SK-N-SH (cell line): Measurements from ENCODE around the gene GABRG3.

ENCODE experiments used
- CHD2 ChIP-seq: fragments of 150-350 bp; IDR thresholded peaks from 2 replicates; pipeline ENCODE4 v1.6.1; 2018; ENCODE audit warnings: low read length; ENCODE audit not compliant: partially characterized antibody
- EP300 ChIP-seq, 2 experiments: IDR thresholded peaks; 2 replicates each; pipeline versions ENCODE4 v1.4.0 to v1.6.1; 2012; ENCODE audit warnings: borderline replicate concordance in 1 of 2, low read depth in 1 of 2, low read length in 1 of 2
- EZH2phosphoT487 ChIP-seq: fragments of 200-600 bp; sonication (generic); IDR thresholded peaks from 2 replicates; pipeline ENCODE4 v1.6.1; 2017; ENCODE audit warnings: low read depth, mixed run types, mild to moderate bottlenecking, antibody characterized with exemption, moderate library complexity, borderline replicate concordance
- GABPA ChIP-seq: IDR thresholded peaks from 2 replicates; pipeline ENCODE4 v1.4.0; 2012; ENCODE audit warnings: low read depth, mild to moderate bottlenecking
- MXI1 ChIP-seq: IDR thresholded peaks from 2 replicates; pipeline ENCODE4 v1.6.1; 2012; ENCODE audit warnings: mild to moderate bottlenecking, low read depth, low read length, improper control_type of control experiment
- POLR2AphosphoS5 ChIP-seq: IDR thresholded peaks from 2 replicates; pipeline ENCODE4 v1.6.1; 2012; ENCODE audit warnings: low read depth, low read length
- RCOR1 ChIP-seq: fragments of 150-350 bp; IDR thresholded peaks from 2 replicates; pipeline ENCODE4 v1.6.1; 2017; ENCODE audit warnings: antibody characterized with exemption, low read length
- RFX5 ChIP-seq: IDR thresholded peaks from 2 replicates; pipeline ENCODE4 v1.6.1; 2012; ENCODE audit warnings: mild to moderate bottlenecking, improper control_type of control experiment, low read length
- TF ChIP-seq, protein P1 (sequence below): fragments of 200-600 bp; sonication (generic); IDR thresholded peaks from 2 replicates; pipeline ENCODE4 v1.6.1; 2017; ENCODE audit warnings: antibody characterized with exemption, mild to moderate bottlenecking, moderate library complexity
- TF ChIP-seq, protein P2 (sequence below): IDR thresholded peaks from 2 replicates; pipeline ENCODE4 v1.4.0; 2012; ENCODE audit warnings: low read depth
- TF ChIP-seq, protein P3 (sequence below): IDR thresholded peaks from 2 replicates; pipeline ENCODE4 v1.4.0; 2012; ENCODE audit warnings: low read depth, borderline replicate concordance
- TF ChIP-seq, protein P4 (sequence below): IDR thresholded peaks from 2 replicates; pipeline ENCODE4 v1.6.1; 2012; ENCODE audit warnings: mild to moderate bottlenecking, low read depth, low read length, moderate library complexity

DNA sequence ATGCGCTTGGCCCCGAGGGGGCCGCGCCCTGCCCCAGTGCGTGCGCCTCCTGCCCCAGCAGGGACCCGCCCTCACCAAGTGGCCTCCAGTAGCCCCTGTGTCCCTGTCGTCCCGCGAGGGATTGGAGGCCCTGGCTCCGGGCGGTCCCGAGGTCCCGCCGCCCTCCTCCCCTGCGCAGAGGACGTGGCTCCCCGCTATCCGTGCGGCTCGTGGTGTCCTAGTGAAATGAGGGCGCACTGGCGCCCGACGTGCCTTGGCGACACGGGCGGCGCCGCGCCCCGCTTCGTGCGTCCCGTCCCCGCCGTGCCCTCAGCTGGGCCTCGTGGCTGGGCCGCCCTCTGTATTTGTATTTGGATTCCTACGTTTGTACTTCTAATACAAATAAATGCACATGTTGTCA lies 570.6 kb downstream of the GABRG3 start:
- TF ChIP-seq, protein P1, sequence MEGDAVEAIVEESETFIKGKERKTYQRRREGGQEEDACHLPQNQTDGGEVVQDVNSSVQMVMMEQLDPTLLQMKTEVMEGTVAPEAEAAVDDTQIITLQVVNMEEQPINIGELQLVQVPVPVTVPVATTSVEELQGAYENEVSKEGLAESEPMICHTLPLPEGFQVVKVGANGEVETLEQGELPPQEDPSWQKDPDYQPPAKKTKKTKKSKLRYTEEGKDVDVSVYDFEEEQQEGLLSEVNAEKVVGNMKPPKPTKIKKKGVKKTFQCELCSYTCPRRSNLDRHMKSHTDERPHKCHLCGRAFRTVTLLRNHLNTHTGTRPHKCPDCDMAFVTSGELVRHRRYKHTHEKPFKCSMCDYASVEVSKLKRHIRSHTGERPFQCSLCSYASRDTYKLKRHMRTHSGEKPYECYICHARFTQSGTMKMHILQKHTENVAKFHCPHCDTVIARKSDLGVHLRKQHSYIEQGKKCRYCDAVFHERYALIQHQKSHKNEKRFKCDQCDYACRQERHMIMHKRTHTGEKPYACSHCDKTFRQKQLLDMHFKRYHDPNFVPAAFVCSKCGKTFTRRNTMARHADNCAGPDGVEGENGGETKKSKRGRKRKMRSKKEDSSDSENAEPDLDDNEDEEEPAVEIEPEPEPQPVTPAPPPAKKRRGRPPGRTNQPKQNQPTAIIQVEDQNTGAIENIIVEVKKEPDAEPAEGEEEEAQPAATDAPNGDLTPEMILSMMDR, result no peak
- TF ChIP-seq MXI1, result no peak
- TF ChIP-seq CHD2, result no peak
- TF ChIP-seq RFX5, result no peak
- no peak for TF ChIP-seq POLR2AphosphoS5
- TF ChIP-seq EZH2phosphoT487, result no peak
- TF ChIP-seq GABPA, result no peak
- TF ChIP-seq, protein P2, sequence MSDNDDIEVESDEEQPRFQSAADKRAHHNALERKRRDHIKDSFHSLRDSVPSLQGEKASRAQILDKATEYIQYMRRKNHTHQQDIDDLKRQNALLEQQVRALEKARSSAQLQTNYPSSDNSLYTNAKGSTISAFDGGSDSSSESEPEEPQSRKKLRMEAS, result no peak
- TF ChIP-seq, protein P3, sequence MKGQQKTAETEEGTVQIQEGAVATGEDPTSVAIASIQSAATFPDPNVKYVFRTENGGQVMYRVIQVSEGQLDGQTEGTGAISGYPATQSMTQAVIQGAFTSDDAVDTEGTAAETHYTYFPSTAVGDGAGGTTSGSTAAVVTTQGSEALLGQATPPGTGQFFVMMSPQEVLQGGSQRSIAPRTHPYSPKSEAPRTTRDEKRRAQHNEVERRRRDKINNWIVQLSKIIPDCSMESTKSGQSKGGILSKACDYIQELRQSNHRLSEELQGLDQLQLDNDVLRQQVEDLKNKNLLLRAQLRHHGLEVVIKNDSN, result no peak
- TF ChIP-seq EP300 (IDR thresholded peaks at IDR 0.05; ENCODE audit: borderline replicate concordance in 1 of 2, low read depth in 1 of 2, low read length in 1 of 2), result no peak
- no peak for TF ChIP-seq RCOR1
- TF ChIP-seq, protein P4, sequence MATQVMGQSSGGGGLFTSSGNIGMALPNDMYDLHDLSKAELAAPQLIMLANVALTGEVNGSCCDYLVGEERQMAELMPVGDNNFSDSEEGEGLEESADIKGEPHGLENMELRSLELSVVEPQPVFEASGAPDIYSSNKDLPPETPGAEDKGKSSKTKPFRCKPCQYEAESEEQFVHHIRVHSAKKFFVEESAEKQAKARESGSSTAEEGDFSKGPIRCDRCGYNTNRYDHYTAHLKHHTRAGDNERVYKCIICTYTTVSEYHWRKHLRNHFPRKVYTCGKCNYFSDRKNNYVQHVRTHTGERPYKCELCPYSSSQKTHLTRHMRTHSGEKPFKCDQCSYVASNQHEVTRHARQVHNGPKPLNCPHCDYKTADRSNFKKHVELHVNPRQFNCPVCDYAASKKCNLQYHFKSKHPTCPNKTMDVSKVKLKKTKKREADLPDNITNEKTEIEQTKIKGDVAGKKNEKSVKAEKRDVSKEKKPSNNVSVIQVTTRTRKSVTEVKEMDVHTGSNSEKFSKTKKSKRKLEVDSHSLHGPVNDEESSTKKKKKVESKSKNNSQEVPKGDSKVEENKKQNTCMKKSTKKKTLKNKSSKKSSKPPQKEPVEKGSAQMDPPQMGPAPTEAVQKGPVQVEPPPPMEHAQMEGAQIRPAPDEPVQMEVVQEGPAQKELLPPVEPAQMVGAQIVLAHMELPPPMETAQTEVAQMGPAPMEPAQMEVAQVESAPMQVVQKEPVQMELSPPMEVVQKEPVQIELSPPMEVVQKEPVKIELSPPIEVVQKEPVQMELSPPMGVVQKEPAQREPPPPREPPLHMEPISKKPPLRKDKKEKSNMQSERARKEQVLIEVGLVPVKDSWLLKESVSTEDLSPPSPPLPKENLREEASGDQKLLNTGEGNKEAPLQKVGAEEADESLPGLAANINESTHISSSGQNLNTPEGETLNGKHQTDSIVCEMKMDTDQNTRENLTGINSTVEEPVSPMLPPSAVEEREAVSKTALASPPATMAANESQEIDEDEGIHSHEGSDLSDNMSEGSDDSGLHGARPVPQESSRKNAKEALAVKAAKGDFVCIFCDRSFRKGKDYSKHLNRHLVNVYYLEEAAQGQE, result no peak
